HepG2 (cell line): ENCODE data around the gene MGMT. TPM values are rescaled to one million over a fixed set of nuclear protein-coding genes. Genes with fewer than 3 reads are reported as not detected.

Source experiments
- ATAC-seq: fragments of 200-7000 bp; cut with Tn5 transposase; 3 replicates; pipeline ENCODE4 v1.9.1; 2020; ENCODE audit warnings: mild to moderate bottlenecking, moderate library complexity
- Bru-seq: library from RNA; stranded (reverse); fragments of 400-500 nt; gene quantifications from one replicate; lab custom pipeline; 2021; lab: Mats Ljungman, UMichigan
- BruChase-seq, 2 experiments: library from RNA; stranded (reverse); fragments of 400-500 nt; gene quantifications; one replicate each; lab custom pipeline; 2021; lab: Mats Ljungman, UMichigan
- BruUV-seq: library from RNA; stranded (reverse); fragments of 400-500 nt; replicated peaks from 2 replicates; lab custom pipeline; 2021; lab: Mats Ljungman, UMichigan
- CTCF ChIA-PET: fragments of 300-600 bp; formaldehyde crosslinking; extraction: SDS; loops from one replicate; lab custom pipeline; 2021; ENCODE audit warnings: low total read pairs, inconsistent platforms, low intra/inter-chr PET ratio; lab: Yijun Ruan, JAX
- POLR2A ChIA-PET: fragments of 350-600 bp; sonication (Branson Sonifier 250); formaldehyde crosslinking; loops from one replicate; lab custom pipeline; 2020; ENCODE audit warnings: antibody characterized with exemption, inconsistent platforms; lab: Yijun Ruan, JAX
- DNase-seq: peaks from one replicate; pipeline ENCODE4 v3.0.0-alpha.2; 2015; ENCODE audit warnings: low spot score
- FAIRE-seq: peaks from 3 replicates; lab custom pipeline; 2011; peaks lifted over from hg19 to GRCh38; lab: Jason Lieb, UNC
- H2AFZ ChIP-seq: one replicate; pipeline ENCODE4 v1.6.1; 2011; ENCODE audit warnings: low read length, inconsistent platforms
- H3K27ac ChIP-seq: fragments of 300-600 bp; 3 replicates; pipeline ENCODE4 v1.8.0; 2011; ENCODE audit warnings: mixed run types, mild to moderate bottlenecking, mixed read lengths, low read length, inconsistent platforms; ENCODE audit not compliant: insufficient read depth; ENCODE audit errors: extremely low read length
- H3K27me3 ChIP-seq, 2 experiments: fragments of 200-600 bp in 1 of 2; 2 replicates in 1 of 2; 3 replicates in 1 of 2; pipeline versions ENCODE4 v1.6.0 to v1.8.0; 2011; ENCODE audit warnings: low read length in 2 of 2, mild to moderate bottlenecking in 2 of 2, moderate library complexity in 2 of 2, inconsistent platforms in 1 of 2; ENCODE audit not compliant: insufficient read depth in 2 of 2, control insufficient read depth in 1 of 2
- H3K36me3 ChIP-seq, 2 experiments: fragments of 200-600 bp in 1 of 2; replicated peaks in 1 of 2; 2 replicates in 1 of 2; 3 replicates in 1 of 2; pipeline versions ENCODE4 v1.5.1 to v1.8.0; 2011; ENCODE audit warnings: low read length in 2 of 2, inconsistent platforms in 1 of 2; ENCODE audit not compliant: insufficient read depth in 2 of 2, control insufficient read depth in 1 of 2
- H3K4me1 ChIP-seq: 2 replicates; pipeline ENCODE4 v1.5.1; 2012; ENCODE audit warnings: low read length, inconsistent platforms; ENCODE audit not compliant: insufficient read depth
- H3K4me2 ChIP-seq: 2 replicates; pipeline ENCODE4 v1.6.0; 2011; ENCODE audit warnings: low read depth, low read length, inconsistent platforms
- H3K4me3 ChIP-seq, 3 experiments: fragments of 200-600 bp in 1 of 3; sonication (generic), shearing (Covaris generic) in 1 of 3; replicated peaks in 1 of 3; 2 replicates each; pipeline ENCODE4 v1.5.1; 2011 to 2016; ENCODE audit warnings: low read length in 3 of 3, inconsistent platforms in 2 of 3, low read depth in 2 of 3, mild to moderate bottlenecking in 2 of 3, control low read depth in 1 of 3, mixed read lengths in 1 of 3; ENCODE audit not compliant: insufficient read depth in 1 of 3
- H3K79me2 ChIP-seq: one replicate; pipeline ENCODE4 v1.6.1; 2011; ENCODE audit warnings: low read length, inconsistent platforms; ENCODE audit not compliant: insufficient read depth
- H3K9ac ChIP-seq: 2 replicates; pipeline ENCODE4 v1.6.0; 2011; ENCODE audit warnings: mild to moderate bottlenecking, low read depth, low read length, inconsistent platforms; ENCODE audit not compliant: insufficient read depth
- H3K9me3 ChIP-seq: 2 replicates; pipeline ENCODE4 v1.5.1; 2012; ENCODE audit warnings: mild to moderate bottlenecking, low read length
- H4K20me1 ChIP-seq: 2 replicates; pipeline ENCODE4 v1.6.0; 2011; ENCODE audit warnings: inconsistent platforms, mild to moderate bottlenecking, low read length, moderate library complexity; ENCODE audit not compliant: insufficient read depth
- ARNT ChIP-seq: fragments of 450-650 bp; IDR thresholded peaks from 2 replicates; pipeline ENCODE4 v1.6.1; 2017
- CHD2 ChIP-seq: IDR thresholded peaks from 2 replicates; pipeline ENCODE4 v1.6.1; 2011; ENCODE audit warnings: low read depth, low read length, improper control_type of control experiment
- GABPA ChIP-seq, 2 experiments: IDR thresholded peaks; 2 replicates each; pipeline ENCODE4 v1.6.1; 2011 to 2016; ENCODE audit warnings: low read depth in 2 of 2, low read length in 1 of 2, missing biosample characterization in 1 of 2, missing genetic modification characterization in 1 of 2
- REST ChIP-seq, 2 experiments: IDR thresholded peaks; 2 replicates each; pipeline ENCODE4 v1.6.1; 2011 to 2012; ENCODE audit warnings: low read length in 2 of 2, borderline replicate concordance in 1 of 2, low read depth in 1 of 2, mild to moderate bottlenecking in 1 of 2, moderate library complexity in 1 of 2
- SIN3A ChIP-seq: IDR thresholded peaks from 2 replicates; pipeline ENCODE4 v1.6.1; 2011; ENCODE audit warnings: low read depth, mild to moderate bottlenecking, control low read depth, low read length, borderline replicate concordance
- ZNF557 ChIP-seq: sonication (generic); formaldehyde crosslinking; IDR thresholded peaks from 2 replicates; pipeline ENCODE4 v1.4.0; 2020; ENCODE audit warnings: missing genetic modification reagents
- ZNF563 ChIP-seq: sonication (generic); formaldehyde crosslinking; IDR thresholded peaks from 2 replicates; pipeline ENCODE4 v1.8.0; 2022; ENCODE audit warnings: mild to moderate bottlenecking, moderate library complexity, missing genetic modification reagents
- ZNF574 ChIP-seq: sonication (generic); formaldehyde crosslinking; IDR thresholded peaks from 2 replicates; pipeline ENCODE4 v1.4.0; 2020; ENCODE audit warnings: missing genetic modification reagents
- ZNF605 ChIP-seq: sonication (generic); formaldehyde crosslinking; IDR thresholded peaks from 2 replicates; pipeline ENCODE4 v1.8.0; 2022; ENCODE audit warnings: mild to moderate bottlenecking, missing genetic modification reagents
- ZNF720 ChIP-seq: sonication (generic); formaldehyde crosslinking; IDR thresholded peaks from 2 replicates; pipeline ENCODE4 v1.4.0; 2020; ENCODE audit warnings: missing genetic modification reagents
- WGBS: methylation state at CpG from one replicate; pipeline ENCODE4 v1.1.6; 2017; ENCODE audit warnings: low lambda C conversion rate; 5-methylcytosine and 5-hydroxymethylcytosine counted together
- in situ Hi-C: cut with HindIII; loops from 2 replicates; pipeline ENCODE4 v1.10.0; 2017; ENCODE audit warnings: low pct_unique_long_range_greater_than_20kb; ENCODE audit not compliant: extremely low pct_ligation_motif_present
- intact Hi-C: fragments of 100-400 bp; cut with micrococcal nuclease; formaldehyde crosslinking; loops from one replicate; pipeline ENCODE4 v1.10.0; 2022; ENCODE audit not compliant: unreplicated experiment
- long read RNA-seq, 2 experiments: library from RNA in 1 of 2; library from polyadenylated mRNA in 1 of 2; stranded (forward) in 1 of 2; unstranded in 1 of 2; transcript quantifications; one replicate each; pipeline ENCODE4 v2.0.0, GENCODE V29; 2019 to 2022
- polyA minus RNA-seq, 3 experiments: library from RNA; depleted of rRNA, polyadenylated mRNA; stranded (reverse); fragments of >200 nt; gene quantifications; 2 replicates each; pipeline ENCODE4 v1.2.3, GENCODE V29; 2011; ENCODE audit warnings: low replicate concordance in 1 of 3
- polyA plus RNA-seq, 8 experiments: library from polyadenylated mRNA; depleted of rRNA in 3 of 8; stranded (reverse) in 7 of 8; unstranded in 1 of 8; fragments of >200 nt; fragmentation: Illumina TruSeq in 4 of 8; extraction: Trizol in 4 of 8; gene quantifications; 2 replicates each; pipeline versions ENCODE4 v1.2.1 to v1.2.3, GENCODE V29; 2011 to 2016; ENCODE audit warnings: low read depth in 4 of 8, missing spikeins in 1 of 8, mixed read lengths in 1 of 8; ENCODE audit not compliant: insufficient read depth in 1 of 8
- total RNA-seq, 5 experiments: library from RNA; depleted of rRNA; stranded (reverse); fragments of >200 nt; fragmentation: Illumina TruSeq; extraction: Trizol; gene quantifications; 2 replicates each; pipeline ENCODE4 v1.2.3, GENCODE V29; 2016; ENCODE audit warnings: low read depth in 1 of 5

Gene MGMT
- total RNA-seq (2016; rRNA removed; fragmentation: Illumina TruSeq; extraction: Trizol), result 19.5 and 20.7 TPM in 2 replicates
- total RNA-seq (2016; cell fraction: cytosol; rRNA removed; fragmentation: Illumina TruSeq; extraction: Trizol; ENCODE audit: low read depth), result 4.8 and 5.5 TPM in 2 replicates
- 19.7 and 23.1 TPM in 2 replicates for total RNA-seq (2016; cell fraction: insoluble cytoplasmic fraction; rRNA removed; fragmentation: Illumina TruSeq; extraction: Trizol)
- 5.1 and 5.4 TPM in 2 replicates for total RNA-seq (2016; cell fraction: membrane; rRNA removed; fragmentation: Illumina TruSeq; extraction: Trizol)
- 17.5 and 20.2 TPM in 2 replicates for total RNA-seq (2016; cell fraction: nucleus; rRNA removed; fragmentation: Illumina TruSeq; extraction: Trizol)
- 12.0 and 12.6 TPM in 2 replicates for polyA plus RNA-seq (2011; rRNA removed)
- 16.4 and 22.8 TPM in 2 replicates for polyA plus RNA-seq (2011; cell fraction: cytosol; rRNA removed)
- polyA plus RNA-seq (2011; cell fraction: nucleus; rRNA removed), result 11.0 and 11.8 TPM in 2 replicates
- 8.0 and 10.5 TPM in 2 replicates for polyA plus RNA-seq (2012)
- 4.0 and 4.2 TPM in 2 replicates for polyA plus RNA-seq (2016; cell fraction: cytosol; fragmentation: Illumina TruSeq; extraction: Trizol; ENCODE audit: low read depth)
- 16.3 and 18.9 TPM in 2 replicates for polyA plus RNA-seq (2016; cell fraction: insoluble cytoplasmic fraction; fragmentation: Illumina TruSeq; extraction: Trizol; ENCODE audit: low read depth)
- 4.2 and 4.7 TPM in 2 replicates for polyA plus RNA-seq (2016; cell fraction: membrane; fragmentation: Illumina TruSeq; extraction: Trizol; ENCODE audit: low read depth)
- polyA plus RNA-seq (2016; cell fraction: nucleus; fragmentation: Illumina TruSeq; extraction: Trizol; ENCODE audit: insufficient read depth, low read depth), result 11.8 and 13.5 TPM in 2 replicates
- 11.9 and 13.9 TPM in 2 replicates for polyA minus RNA-seq (2011; rRNA and poly(A)+ RNA removed; ENCODE audit: low replicate concordance)
- 4.1 and 4.6 TPM in 2 replicates for polyA minus RNA-seq (2011; cell fraction: cytosol; rRNA and poly(A)+ RNA removed)
- polyA minus RNA-seq (2011; cell fraction: nucleus; rRNA and poly(A)+ RNA removed), result 30.2 and 31.9 TPM in 2 replicates
- Bru-seq, nascent RNA, result percentile 55 among the genes with signal in this experiment
- BruChase-seq, experiment 1, labeled RNA remaining after a 6-hour chase, result percentile 41 among the genes with signal in this experiment
- percentile 53 among the genes with signal in this experiment for BruChase-seq, experiment 2, labeled RNA remaining after a 2-hour chase
- long read RNA-seq, experiment 1, transcript MGMT-201 (5 exons, 1,759 nt), result major isoform, 53 of 61 reads
- long read RNA-seq, experiment 1, partial matches to known transcripts, result 3 of 61 reads
- long read RNA-seq, experiment 1, other reads (novel, unspliced or antisense), result 5 of 61 reads
- long read RNA-seq, experiment 2, transcript MGMT-201 (5 exons, 1,759 nt), result major isoform, 27 of 50 reads
- long read RNA-seq, experiment 2, partial matches to known transcripts, result 16 of 50 reads
- long read RNA-seq, experiment 2, other reads (novel, unspliced or antisense), result 7 of 50 reads

GRCh38 chr10:129466703-129467358 lies at the start of gene MGMT:
TSS of gene MGMT (plus strand) at chr10:129467241.
- H3K36me3 ChIP-seq, result no peaks in the 10 kb centered on the region
- peak; percentile 54 for ATAC-seq
- no peak within 1 kb of the TSS for H2AFZ ChIP-seq
- H3K27me3 ChIP-seq, result no peaks in the 10 kb centered on the region
- WGBS, result 82% methylated on average over 35 of the region's 85 CpGs
- H3K79me2 ChIP-seq, result peaks cover 14% of the 10 kb centered on the region
- no peaks in the 10 kb centered on the region for H4K20me1 ChIP-seq
- H3K4me2 ChIP-seq, result peak within 1 kb of the TSS; percentile 63
- H3K9ac ChIP-seq, result peak within 1 kb of the TSS; percentile 85
- FAIRE-seq, result no peak
- BruUV-seq, result no TSS peak
- intact Hi-C loops (loop anchor here (10.0 kb wide), 1 partner anchor 648 kb away; the partner anchor contains the start of gene C10orf143), in situ Hi-C loops (no loop called here)
- CTCF ChIA-PET, result no interaction called here
- H3K4me3 ChIP-seq, result peak within 1 kb of the TSS; percentile 68 to 76 (median 69); a peak in 5 of 6 replicates
- POLR2A ChIA-PET, result interaction anchor here (0.6 to 2.0 kb wide), 4 partner anchors 13 to 34 kb away, joined by 3 to 12 read pairs (median 4); no protein-coding TSS in a partner anchor
- no peaks in the 10 kb centered on the region for H3K9me3 ChIP-seq
- peak within 1 kb of the TSS; percentile 86 for H3K27ac ChIP-seq
- H3K4me1 ChIP-seq, result peaks cover 87% of the 10 kb centered on the region
- DNase-seq, result peak; percentile 62
- TF ChIP-seq CHD2 (no peak), REST (IDR thresholded peaks at IDR 0.05; ENCODE audit: borderline replicate concordance in 1 of 2, low read depth in 1 of 2, low read length in 2 of 2) (no peak), ZNF574 (CRISPR knock-in tag) (peak; percentile 25; the same call in 1 of the 2 replicates), ZNF605 (CRISPR knock-in tag) (0 out of 2 replicates have a peak, but pooled peaks have one; percentile 19), ARNT (no peak), ZNF557 (CRISPR knock-in tag) (no peak), GABPA (IDR thresholded peaks at IDR 0.05; ENCODE audit: low read depth, low read length) (0 out of 2 replicates have a peak, but pooled peaks have one; percentile 10), GABPA (CRISPR knock-in tag; IDR thresholded peaks at IDR 0.05; ENCODE audit: low read depth) (no peak), SIN3A (0 out of 2 replicates have a peak, but pooled peaks have one; percentile 26), ZNF720 (CRISPR knock-in tag) (no peak), ZNF563 (CRISPR knock-in tag) (no peak)
